Thyroid gland (tissue), 4 donors: ENCODE results near the gene SLC19A1. TPM values are rescaled to one million over a fixed set of nuclear protein-coding genes. Genes with fewer than 3 reads are reported as not detected.

Experiments used
- DNase-seq, 2 donors: peaks; one replicate each; pipeline ENCODE4 v3.0.0-alpha.2; 2019
- H3K27ac ChIP-seq, 3 donors: fragments of 200-600 bp; sonication (generic); 1 replicate in 2 of 3; 2 replicates in 1 of 3; pipeline ENCODE4 v1.5.1; 2016 to 2019; ENCODE audit warnings: mild to moderate bottlenecking in 1 of 3, moderate library complexity in 1 of 3
- H3K27me3 ChIP-seq: fragments of 200-600 bp; sonication (generic); one replicate; pipeline ENCODE4 v1.5.1; 2019
- H3K36me3 ChIP-seq, 2 donors: fragments of 200-600 bp; sonication (generic); one replicate each; pipeline ENCODE4 v1.5.1; 2016 to 2019
- H3K4me1 ChIP-seq, 2 donors: fragments of 200-600 bp; sonication (generic); one replicate each; pipeline ENCODE4 v1.5.1; 2017 to 2019
- H3K4me3 ChIP-seq, 3 donors: fragments of 200-600 bp; sonication (generic); replicated peaks in 1 of 3; 1 replicate in 2 of 3; 2 replicates in 1 of 3; pipeline ENCODE4 v1.5.1; 2016; ENCODE audit warnings: mild to moderate bottlenecking in 1 of 3
- H3K9me3 ChIP-seq: fragments of 200-600 bp; sonication (generic); one replicate; pipeline ENCODE4 v1.5.1; 2017
- POLR2A ChIP-seq, 2 donors: fragments of 450-650 bp; IDR thresholded peaks; one replicate each; pipeline ENCODE4 v1.6.1; 2017; ENCODE audit warnings: antibody characterized with exemption in 2 of 2, mild to moderate bottlenecking in 2 of 2, moderate library complexity in 1 of 2
- WGBS, 2 donors: methylation state at CpG; one replicate each; pipeline ENCODE4 v1.1.5; 2017; 5-methylcytosine and 5-hydroxymethylcytosine counted together
- intact Hi-C: fragments of 100-400 bp; cut with DNase I; formaldehyde crosslinking; loops from one replicate; pipeline ENCODE4 v1.15.1; 2023
- total RNA-seq, 4 donors: library from RNA; depleted of rRNA; stranded (reverse); fragments of >200 nt; gene quantifications; one replicate each; pipeline ENCODE4 v1.2.3, GENCODE V29; 2016
- TF ChIP-seq, protein P1 (sequence below), 6 experiments: fragments of 200-600 bp in 3 of 6; fragments of 450-650 bp in 3 of 6; sonication (generic) in 3 of 6; IDR thresholded peaks; one replicate each; pipeline ENCODE4 v1.5.1; 2016 to 2019; ENCODE audit warnings: antibody characterized with exemption in 6 of 6, mild to moderate bottlenecking in 2 of 6, inconsistent platforms in 1 of 6, moderate library complexity in 1 of 6

Gene SLC19A1
- total RNA-seq, 4 donors from 2014 or later: 7.6 to 15.5 (median 12.2) TPM

DNA sequence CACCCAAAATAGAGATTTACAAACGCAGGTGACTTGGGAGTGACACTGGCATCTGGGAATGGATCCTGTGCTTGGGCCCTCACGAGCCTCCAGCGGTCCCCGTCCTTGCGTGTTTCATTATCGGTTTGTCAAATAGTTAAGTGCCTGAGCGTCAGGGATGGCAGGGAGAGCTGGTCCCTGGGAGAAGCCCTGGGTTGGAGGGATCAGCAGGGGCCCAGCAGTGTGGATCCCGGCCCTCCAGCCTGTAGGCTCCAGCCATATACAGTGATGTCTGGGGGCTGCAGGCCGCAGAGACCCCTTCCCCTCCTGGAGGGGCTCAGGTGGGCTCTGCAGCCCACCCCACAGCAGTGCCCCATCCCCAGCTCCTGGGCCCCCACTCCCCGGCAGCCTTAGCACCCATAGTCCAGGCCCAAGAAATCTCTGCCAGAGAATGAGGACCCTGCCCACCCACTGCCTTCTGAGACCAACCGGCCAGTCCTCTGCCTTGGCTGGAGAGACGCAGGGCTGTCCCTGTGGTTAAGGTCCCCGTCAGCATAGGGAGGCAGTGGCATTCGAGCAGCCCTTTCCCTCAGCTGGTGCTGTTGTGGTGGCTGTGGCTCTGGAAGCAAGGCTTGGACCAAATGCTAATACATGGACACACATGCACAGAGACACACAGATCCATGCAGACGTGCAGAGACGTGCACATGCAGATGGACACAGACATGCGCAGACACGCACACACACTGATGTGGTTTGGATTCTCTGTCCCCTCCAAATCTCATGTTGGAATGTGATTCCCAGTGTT, 2.4 kb upstream of the SLC19A1 start:
- intact Hi-C loops: no loop called here
- WGBS, 2 donors: 92 to 93% methylated on average over 15 of the region's 18 CpGs
- no peak for DNase-seq
- peaks cover 14 to 24% of the 10 kb centered on the region in 2 donors for H3K4me1 ChIP-seq
- TF ChIP-seq POLR2A (IDR thresholded peaks at IDR 0.05): no peak
- TF ChIP-seq, protein P1, sequence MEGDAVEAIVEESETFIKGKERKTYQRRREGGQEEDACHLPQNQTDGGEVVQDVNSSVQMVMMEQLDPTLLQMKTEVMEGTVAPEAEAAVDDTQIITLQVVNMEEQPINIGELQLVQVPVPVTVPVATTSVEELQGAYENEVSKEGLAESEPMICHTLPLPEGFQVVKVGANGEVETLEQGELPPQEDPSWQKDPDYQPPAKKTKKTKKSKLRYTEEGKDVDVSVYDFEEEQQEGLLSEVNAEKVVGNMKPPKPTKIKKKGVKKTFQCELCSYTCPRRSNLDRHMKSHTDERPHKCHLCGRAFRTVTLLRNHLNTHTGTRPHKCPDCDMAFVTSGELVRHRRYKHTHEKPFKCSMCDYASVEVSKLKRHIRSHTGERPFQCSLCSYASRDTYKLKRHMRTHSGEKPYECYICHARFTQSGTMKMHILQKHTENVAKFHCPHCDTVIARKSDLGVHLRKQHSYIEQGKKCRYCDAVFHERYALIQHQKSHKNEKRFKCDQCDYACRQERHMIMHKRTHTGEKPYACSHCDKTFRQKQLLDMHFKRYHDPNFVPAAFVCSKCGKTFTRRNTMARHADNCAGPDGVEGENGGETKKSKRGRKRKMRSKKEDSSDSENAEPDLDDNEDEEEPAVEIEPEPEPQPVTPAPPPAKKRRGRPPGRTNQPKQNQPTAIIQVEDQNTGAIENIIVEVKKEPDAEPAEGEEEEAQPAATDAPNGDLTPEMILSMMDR (IDR thresholded peaks at IDR 0.05): no peak
- no peak overlapping the region for H3K27ac ChIP-seq
- no peaks in the 10 kb centered on the region for H3K27me3 ChIP-seq
- no peak overlapping the region for H3K4me3 ChIP-seq
- H3K36me3 ChIP-seq: no peaks in the 10 kb centered on the region
- no peaks in the 10 kb centered on the region for H3K9me3 ChIP-seq

DNA sequence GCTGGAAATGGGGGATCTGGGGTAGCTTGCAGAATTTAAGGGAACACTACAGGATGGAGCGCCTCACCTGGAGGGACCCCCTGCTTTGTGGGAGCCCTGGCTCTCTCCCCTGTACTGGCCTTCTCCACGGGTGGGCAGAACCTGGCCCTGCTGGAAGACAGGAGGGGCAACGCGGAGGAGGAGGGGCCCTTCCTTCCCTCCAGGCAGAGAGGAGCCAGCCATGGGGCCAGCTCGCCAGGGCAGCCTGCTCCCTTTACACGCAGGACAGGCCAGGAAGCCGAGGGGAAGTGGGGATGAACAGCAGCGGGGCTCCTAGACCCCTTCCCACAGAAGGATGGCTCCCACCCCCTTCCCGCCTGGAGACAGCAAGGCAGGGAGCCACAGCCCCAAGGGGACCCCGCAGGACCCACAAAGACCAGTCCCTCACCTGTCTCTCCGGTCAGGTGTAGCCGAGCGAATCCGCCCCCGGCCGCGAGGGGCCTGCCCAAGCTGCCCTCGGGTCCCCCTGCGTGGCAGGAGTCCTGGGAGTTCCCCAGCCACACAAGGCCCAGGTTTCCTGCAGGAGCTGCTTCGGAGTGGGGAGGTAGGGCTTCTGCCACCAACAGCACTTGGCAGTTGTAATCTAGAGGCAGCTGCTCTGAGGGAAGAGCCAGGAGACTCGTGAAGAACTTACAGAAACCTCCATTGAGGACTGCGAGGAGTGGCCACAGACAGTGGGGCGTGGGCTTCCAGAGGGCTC, 1.6 kb upstream of the SLC19A1 start:
- H3K27ac ChIP-seq: no peak overlapping the region
- TF ChIP-seq, protein P1 (IDR thresholded peaks at IDR 0.05): no peak
- no peak for TF ChIP-seq POLR2A (IDR thresholded peaks at IDR 0.05)
- H3K9me3 ChIP-seq: no peaks in the 10 kb centered on the region
- H3K4me3 ChIP-seq: no peak overlapping the region
- intact Hi-C loops: no loop called here
- peaks cover 14 to 24% of the 10 kb centered on the region in 2 donors for H3K4me1 ChIP-seq
- WGBS, 2 donors: 50 to 68% methylated on average over 8 to 10 of the region's 23 CpGs
- H3K27me3 ChIP-seq: no peaks in the 10 kb centered on the region
- DNase-seq: peak in 1 of 2 donors; percentile 4
- no peaks in the 10 kb centered on the region for H3K36me3 ChIP-seq

GRCh38 chr21:45543371-45543709, 1.1 kb upstream of the SLC19A1 start:
- Histone ChIP-seq H3K27ac (no peak overlapping the region), H3K36me3 (no peaks in the 10 kb centered on the region), H3K4me3 (no peak overlapping the region), H3K4me1 (peaks cover 14 to 24% of the 10 kb centered on the region in 2 donors), H3K27me3 (no peaks in the 10 kb centered on the region), H3K9me3 (no peaks in the 10 kb centered on the region)
- WGBS, 2 donors: 80 to 83% methylated on average over 1 to 9 of the region's 11 CpGs
- no peak for TF ChIP-seq POLR2A (IDR thresholded peaks at IDR 0.05)
- TF ChIP-seq, protein P1 (IDR thresholded peaks at IDR 0.05): no peak
- intact Hi-C loops: no loop called here
- DNase-seq: peak in 1 of 2 donors; percentile 2

DNA sequence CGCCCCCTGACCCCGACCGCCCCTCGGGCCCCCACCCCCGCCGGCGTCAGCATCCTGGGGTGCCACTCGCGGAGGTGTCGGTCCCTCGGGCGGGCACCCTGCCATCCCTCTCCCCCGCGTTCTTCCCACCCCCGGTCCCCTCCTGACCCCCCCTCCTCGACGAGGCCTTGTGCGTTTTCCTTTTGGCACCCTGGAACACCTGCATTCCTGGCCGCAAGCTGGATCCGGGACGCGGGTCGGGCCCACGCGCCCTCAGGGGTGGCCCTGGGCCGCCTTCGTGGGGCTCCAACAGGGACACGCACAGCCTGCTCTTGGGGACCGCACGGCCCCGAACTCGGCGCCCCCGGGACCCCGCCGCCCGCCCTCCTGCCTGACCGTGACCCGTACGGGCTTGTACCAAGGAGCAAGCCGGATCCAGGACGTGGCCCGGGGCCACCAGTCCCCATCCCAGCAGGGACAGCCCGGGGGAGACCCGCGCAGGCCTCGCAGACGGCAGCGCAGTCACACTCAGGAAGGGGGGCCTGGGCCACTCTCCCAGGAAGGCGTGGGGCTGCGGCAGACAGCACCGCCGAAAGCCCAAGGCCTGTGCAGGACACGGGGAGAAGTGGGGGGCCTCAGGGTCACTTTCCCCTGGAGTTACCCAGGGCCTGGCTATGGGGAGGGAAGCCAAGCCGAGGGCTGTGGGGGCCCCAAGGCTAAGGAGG, 579 bp upstream of the SLC19A1 start:
- peak in 1 of 2 donors; percentile 28 for DNase-seq
- H3K4me1 ChIP-seq: peaks cover 14 to 24% of the 10 kb centered on the region in 2 donors
- H3K4me3 ChIP-seq: peak overlapping the region in 1 of 3 donors; percentile 55
- no peaks in the 10 kb centered on the region for H3K27me3 ChIP-seq
- TF ChIP-seq, protein P1 (IDR thresholded peaks at IDR 0.05): no peak
- TF ChIP-seq POLR2A (IDR thresholded peaks at IDR 0.05): no peak
- H3K9me3 ChIP-seq: no peaks in the 10 kb centered on the region
- peak overlapping the region in 1 of 3 donors; percentile 41 for H3K27ac ChIP-seq
- 30 to 49% methylated on average over 10 to 17 of the region's 55 CpGs for WGBS, 2 donors
- intact Hi-C loops: no loop called here
- H3K36me3 ChIP-seq: no peaks in the 10 kb centered on the region
